HG03521 (cell line): ENCODE data around the gene PHF21B.
"Not testable (repeated sequence)": the region's sequence is repeated elsewhere in the genome, so short reads cannot be mapped to it uniquely, and the experiment has no call there.

Experiments
- ATAC-seq: cut with Tn5 transposase; IDR thresholded peaks from one replicate; pipeline ENCODE4 v1.9.1; 2021; ENCODE audit warnings: mild to moderate bottlenecking, moderate library complexity; ENCODE audit not compliant: unreplicated experiment

Gene PHF21B

GRCh38 chr22:44963832-44964721 lies 45.7 kb downstream of the PHF21B start:
- no peak for ATAC-seq

GRCh38 chr22:44962741-44963454 lies 46.9 kb downstream of the PHF21B start:
- ATAC-seq, result no peak

GRCh38 chr22:44961682-44962081 lies 48.1 kb downstream of the PHF21B start:
- not testable (repeated sequence) for ATAC-seq

GRCh38 chr22:44956840-44957767 lies 52.7 kb downstream of the PHF21B start:
- ATAC-seq, result no peak

GRCh38 chr22:44955102-44955501 lies 54.7 kb downstream of the PHF21B start:
- ATAC-seq, result no peak

- no peak for ATAC-seq
Measured at GRCh38 chr22:44954149-44954548, 55.7 kb downstream of the PHF21B start.

GRCh38 chr22:44952863-44953746 lies 56.7 kb downstream of the PHF21B start:
- ATAC-seq, result no peak

- ATAC-seq, result no peak
Measured at GRCh38 chr22:44951510-44951816, 58.3 kb downstream of the PHF21B start.

GRCh38 chr22:44950806-44951509 lies 58.8 kb downstream of the PHF21B start:
- no peak for ATAC-seq

GRCh38 chr22:44947846-44948245 lies 62.0 kb downstream of the PHF21B start:
- ATAC-seq, result no peak

GRCh38 chr22:44947049-44947448 lies 62.8 kb downstream of the PHF21B start:
- no peak for ATAC-seq

- no peak for ATAC-seq
Measured at GRCh38 chr22:44944883-44945601, 64.8 kb downstream of the PHF21B start.

GRCh38 chr22:44943701-44944324 lies 66.0 kb downstream of the PHF21B start:
- no peak for ATAC-seq

GRCh38 chr22:44942979-44943700 lies 66.7 kb downstream of the PHF21B start:
- ATAC-seq, result no peak

GRCh38 chr22:44942056-44942455 lies 67.7 kb downstream of the PHF21B start:
- no peak for ATAC-seq

- no peak for ATAC-seq
Measured at GRCh38 chr22:44941207-44941606, 68.6 kb downstream of the PHF21B start.

- ATAC-seq, result no peak
Measured at GRCh38 chr22:44940130-44940529, 69.7 kb downstream of the PHF21B start.

GRCh38 chr22:44939451-44939850 lies 70.4 kb downstream of the PHF21B start:
- ATAC-seq, result no peak
